Germinal center (tissue), 1 donor: ENCODE data around the gene NOX4.
"Not testable (repeated sequence)": the region's sequence is repeated elsewhere in the genome, so short reads cannot be mapped to it uniquely, and the experiment has no call there.

Experiments
- DNase-seq: peaks from one replicate; pipeline ENCODE4 v3.0.0; 2012; ENCODE audit warnings: mixed read lengths, low spot score

The NOX4 gene

GRCh38 chr11:89379976-89380771 lies 111.0 kb downstream of the NOX4 start:
- DNase-seq: not testable (repeated sequence)

- DNase-seq: not testable (repeated sequence)
Observed at GRCh38 chr11:89378986-89379385, 112.2 kb downstream of the NOX4 start.

- DNase-seq: not testable (repeated sequence)
Observed at GRCh38 chr11:89369356-89369755, 121.8 kb downstream of the NOX4 start.

GRCh38 chr11:89364856-89365255 lies 126.3 kb downstream of the NOX4 start:
- not testable (repeated sequence) for DNase-seq

- no peak for DNase-seq
Observed at GRCh38 chr11:89361734-89362133, 129.4 kb downstream of the NOX4 start.

GRCh38 chr11:89359208-89359607 lies 132.0 kb downstream of the NOX4 start:
- DNase-seq: not testable (repeated sequence)

GRCh38 chr11:89358761-89359160 lies 132.4 kb downstream of the NOX4 start:
- no peak for DNase-seq

GRCh38 chr11:89355646-89356045 lies 135.5 kb downstream of the NOX4 start:
- no peak for DNase-seq

GRCh38 chr11:89354513-89354912 lies 136.7 kb downstream of the NOX4 start:
- not testable (repeated sequence) for DNase-seq

- DNase-seq: no peak
Observed at GRCh38 chr11:89347071-89347470, 144.1 kb downstream of the NOX4 start.

GRCh38 chr11:89346601-89347000 lies 144.6 kb downstream of the NOX4 start:
- no peak for DNase-seq

- not testable (repeated sequence) for DNase-seq
Observed at GRCh38 chr11:89342880-89343572, 148.1 kb downstream of the NOX4 start.

GRCh38 chr11:89340450-89340849 lies 150.7 kb downstream of the NOX4 start:
- DNase-seq: not testable (repeated sequence)

GRCh38 chr11:89338073-89338472 lies 153.1 kb downstream of the NOX4 start:
- not testable (repeated sequence) for DNase-seq

GRCh38 chr11:89337100-89337650 lies 154.0 kb downstream of the NOX4 start:
- not testable (repeated sequence) for DNase-seq

GRCh38 chr11:89333704-89334103 lies 157.5 kb downstream of the NOX4 start:
- DNase-seq: not testable (repeated sequence)

- DNase-seq: not testable (repeated sequence)
Observed at GRCh38 chr11:89331940-89332339, 159.2 kb downstream of the NOX4 start.

GRCh38 chr11:89327885-89328284 lies 163.3 kb downstream of the NOX4 start:
- DNase-seq: no peak

GRCh38 chr11:89321401-89321800 lies 169.8 kb downstream of the NOX4 start:
- no peak for DNase-seq

- not testable (repeated sequence) for DNase-seq
Observed at GRCh38 chr11:89310607-89311006, 180.6 kb downstream of the NOX4 start.

GRCh38 chr11:89309321-89309985 lies 181.7 kb downstream of the NOX4 start:
- not testable (repeated sequence) for DNase-seq

- DNase-seq: not testable (repeated sequence)
Observed at GRCh38 chr11:89308272-89308671, 182.9 kb downstream of the NOX4 start.
